Activated CD8-positive, alpha-beta T cell treated with anti-CD3 and anti-CD28 coated beads, Interleukin-2, amount 10 ng/mL, durations not matched to agents 7 days and 5 days (primary cell): ENCODE measurements around the gene HADHA. TPM values are rescaled to one million over a fixed set of nuclear protein-coding genes. Genes with fewer than 3 reads are reported as not detected.

Experiments
- ATAC-seq: fragments of 150-1000 bp; cut with Tn5 transposase; one replicate; pipeline ENCODE4 v1.10.0; 2021; ENCODE audit warnings: moderate library complexity
- CTCF ChIA-PET: fragments of 350-600 bp; sonication (Branson Sonifier 250); formaldehyde crosslinking; loops from one replicate; lab custom pipeline; 2021; ENCODE audit warnings: antibody characterized with exemption; lab: Charles Lee
- POLR2A ChIA-PET: fragments of 350-600 bp; sonication (Branson Sonifier 250); formaldehyde crosslinking; loops from one replicate; lab custom pipeline; 2021; ENCODE audit warnings: antibody characterized with exemption; lab: Charles Lee
- DNase-seq: peaks from one replicate; pipeline ENCODE4 v3.0.0-alpha.2; 2020
- H3K27ac Mint-ChIP-seq: one replicate; pipeline ENCODE4 v1.8.0; 2021; ENCODE audit warnings: mild to moderate bottlenecking, mixed read lengths
- H3K27me3 Mint-ChIP-seq: one replicate; pipeline ENCODE4 v1.8.0; 2021; ENCODE audit warnings: low read depth, mixed read lengths
- H3K36me3 Mint-ChIP-seq: one replicate; pipeline ENCODE4 v1.8.0; 2021; ENCODE audit warnings: low read depth, mixed read lengths
- H3K4me1 Mint-ChIP-seq: one replicate; pipeline ENCODE4 v1.8.0; 2021; ENCODE audit warnings: low read depth, mixed read lengths
- H3K4me3 Mint-ChIP-seq: one replicate; pipeline ENCODE4 v1.8.0; 2021; ENCODE audit warnings: mild to moderate bottlenecking, mixed read lengths
- H3K9me3 Mint-ChIP-seq: one replicate; pipeline ENCODE4 v1.8.0; 2022; ENCODE audit warnings: mixed read lengths; ENCODE audit not compliant: insufficient read depth
- total RNA-seq, 2 experiments: library from RNA; stranded (reverse); gene quantifications; one replicate each; pipeline ENCODE4 v1.2.3, GENCODE V29; 2021

Gene HADHA
- total RNA-seq, 2 experiments from 2014 or later = 119 to 124 TPM

- ATAC-seq (no peak), DNase-seq (no peak)
- H3K4me1 Mint-ChIP-seq = no peaks in the 10 kb centered on the region
- POLR2A ChIA-PET = no interaction called here
- H3K27ac Mint-ChIP-seq = no peak overlapping the region
- no peaks in the 10 kb centered on the region for H3K9me3 Mint-ChIP-seq
- H3K4me3 Mint-ChIP-seq = no peak overlapping the region
- CTCF ChIA-PET = interaction anchor here (10.6 kb wide), 1 partner anchor 161 kb away, joined by 81 read pairs; no protein-coding TSS in a partner anchor
- H3K27me3 Mint-ChIP-seq = peaks cover 26% of the 10 kb centered on the region
- no peaks in the 10 kb centered on the region for H3K36me3 Mint-ChIP-seq
Measured at GRCh38 chr2:26150243-26150642, 94.2 kb downstream of the HADHA start.

DNA sequence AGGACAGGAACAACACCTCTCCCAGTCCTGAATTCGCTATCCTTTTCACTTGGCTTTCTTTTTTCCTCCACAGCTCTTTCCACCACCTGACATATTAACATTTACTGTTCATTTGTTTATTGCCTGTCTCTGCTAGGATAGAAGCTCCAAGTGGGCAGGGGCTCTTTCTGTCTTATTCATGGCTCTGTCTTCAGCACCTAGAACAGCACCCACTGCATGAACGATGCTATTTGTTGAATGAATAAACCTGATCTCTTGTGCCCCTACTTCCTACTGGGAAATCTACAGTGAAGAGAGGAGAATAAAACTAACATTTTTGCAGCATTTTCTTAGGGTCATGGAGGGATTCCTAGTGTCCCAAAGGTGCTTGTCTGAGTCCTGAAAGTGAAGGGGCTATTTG lies 95.9 kb downstream of the HADHA start:
- CTCF ChIA-PET = interaction anchor here (1.8 to 10.6 kb wide), 3 partner anchors 60 to 198 kb away, joined by 6 to 81 read pairs (median 12); no protein-coding TSS in a partner anchor
- peaks cover 2% of the 10 kb centered on the region for H3K4me1 Mint-ChIP-seq
- no peak overlapping the region for H3K27ac Mint-ChIP-seq
- no peaks in the 10 kb centered on the region for H3K36me3 Mint-ChIP-seq
- peaks cover 22% of the 10 kb centered on the region for H3K27me3 Mint-ChIP-seq
- POLR2A ChIA-PET = no interaction called here
- no peak overlapping the region for H3K4me3 Mint-ChIP-seq
- ATAC-seq (no peak), DNase-seq (no peak)
- H3K9me3 Mint-ChIP-seq = no peaks in the 10 kb centered on the region

DNA sequence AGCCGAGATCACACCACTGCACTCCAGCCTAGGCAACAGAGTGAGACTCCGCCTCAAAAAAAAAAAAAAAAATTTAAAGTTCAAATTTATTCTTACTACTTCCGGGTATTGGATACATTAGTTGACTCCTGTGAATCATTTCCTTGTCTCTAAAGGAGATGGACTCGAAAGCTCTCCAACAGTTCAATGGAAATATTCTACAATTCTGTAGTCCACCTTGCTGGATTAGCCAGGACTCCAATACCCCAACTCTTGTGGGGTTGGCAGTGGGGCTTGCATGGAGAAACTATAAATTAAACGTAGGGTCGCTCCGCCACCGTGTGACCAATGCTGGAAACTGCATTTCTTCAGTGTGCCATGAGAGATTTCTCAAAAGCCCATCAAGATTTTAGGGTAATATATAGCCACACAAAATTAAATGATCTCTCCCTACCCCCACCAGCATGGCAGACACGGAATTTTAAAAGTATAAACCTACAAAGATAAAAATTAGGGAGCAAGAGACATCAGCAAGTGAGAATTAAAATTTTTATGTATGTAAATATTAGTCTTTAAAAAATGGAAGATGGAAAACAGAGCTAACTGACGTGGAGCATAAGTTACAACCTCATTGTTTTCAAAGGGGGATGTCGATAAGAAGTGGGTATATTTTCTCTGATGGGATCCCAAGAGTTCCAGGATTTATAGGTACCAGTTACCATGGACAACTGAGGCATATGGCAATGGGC lies 99.3 kb downstream of the HADHA start:
- Mint-ChIP-seq H3K4me1 (peaks cover 2% of the 10 kb centered on the region), H3K27me3 (peaks cover 10% of the 10 kb centered on the region), H3K4me3 (no peak overlapping the region), H3K36me3 (no peaks in the 10 kb centered on the region), H3K27ac (no peak overlapping the region), H3K9me3 (no peaks in the 10 kb centered on the region)
- ChIA-PET POLR2A (no interaction called here), CTCF (interaction anchor here (0.6 to 10.6 kb wide), 18 partner anchors 40 to 537 kb away, joined by 3 to 81 read pairs (median 3); partner anchors contain the start of gene KIF3C)
- DNase-seq = peak; percentile 78
- ATAC-seq = peak; percentile 68

- Mint-ChIP-seq H3K36me3 (no peaks in the 10 kb centered on the region), H3K4me3 (no peak overlapping the region), H3K4me1 (peaks cover 2% of the 10 kb centered on the region), H3K27ac (no peak overlapping the region), H3K27me3 (peaks cover 4% of the 10 kb centered on the region), H3K9me3 (no peaks in the 10 kb centered on the region)
- no peak for DNase-seq
- no peak for ATAC-seq
- ChIA-PET CTCF (interaction anchor here (0.9 to 10.6 kb wide), 6 partner anchors 56 to 291 kb away, joined by 3 to 81 read pairs (median 12); no protein-coding TSS in a partner anchor), POLR2A (no interaction called here)
Measured at GRCh38 chr2:26144031-26144430, 100.4 kb downstream of the HADHA start.

GRCh38 chr2:26141145-26141769 lies 103.2 kb downstream of the HADHA start:
- Mint-ChIP-seq H3K27me3 (no peaks in the 10 kb centered on the region), H3K4me3 (no peak overlapping the region), H3K9me3 (no peaks in the 10 kb centered on the region), H3K36me3 (peaks cover 10% of the 10 kb centered on the region), H3K27ac (no peak overlapping the region), H3K4me1 (peaks cover 2% of the 10 kb centered on the region)
- POLR2A ChIA-PET = no interaction called here
- ATAC-seq = no peak
- no peak for DNase-seq
- CTCF ChIA-PET = interaction anchor here (1.6 to 10.6 kb wide), 3 partner anchors 53 to 190 kb away, joined by 5 to 81 read pairs (median 6); no protein-coding TSS in a partner anchor

Other genes with a start within 250 kb of the HADHA start
- gene RAB10, start 210.5 kb downstream of the HADHA start, total RNA-seq = 100 to 1,000 TPM; 110 to 115 TPM
- 1 to 10 TPM; 2.8 to 5.5 TPM for gene GAREM2, start 71.5 kb downstream of the HADHA start, total RNA-seq
- 10 to 100 TPM; 59.1 to 63.5 TPM for gene HADHB, start 307 bp upstream of the HADHA start, total RNA-seq
- 10 to 100 TPM; 36.8 to 37.6 TPM for gene SELENOI, start 101.5 kb upstream of the HADHA start, total RNA-seq
- 1 to 10 TPM; 5.8 TPM for gene ADGRF3, start 102.2 kb upstream of the HADHA start, total RNA-seq
- gene DRC1, start 157.3 kb upstream of the HADHA start, total RNA-seq = not detected
- 10 to 100 TPM; 17.2 to 19.9 TPM for gene OTOF, start 233.5 kb upstream of the HADHA start, total RNA-seq